NCI-H2171 treated with DMSO at 0.1 percent for 48 hours (cell line): ENCODE data around the gene ANO3.
A peak's percentile ranks its signal among the peaks of the same experiment; 100 is the strongest.

ENCODE experiments used
- DNase-seq: peaks from one replicate; lab custom pipeline; 2025; lab: John Stamatoyannopoulos, UW

ANO3 gene

DNA sequence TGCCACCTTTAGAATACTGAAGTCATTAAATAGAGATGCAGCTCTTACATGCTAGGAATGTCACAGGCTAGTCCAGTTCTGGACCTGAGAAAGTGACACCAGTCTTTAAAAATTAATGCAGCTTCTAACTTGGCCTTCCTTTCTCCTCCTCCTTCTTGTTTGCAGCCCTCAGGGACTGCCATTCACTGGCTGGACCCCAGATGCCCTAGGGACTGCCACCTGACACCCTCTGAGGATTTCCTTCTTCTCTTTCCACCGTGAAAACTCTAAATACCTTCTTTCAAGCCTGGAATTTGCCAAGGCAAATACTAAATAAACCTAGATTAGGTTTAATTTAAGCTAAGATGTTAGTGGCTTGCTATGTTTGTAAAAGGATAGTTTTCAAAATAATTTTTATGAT lies 161.7 kb downstream of the ANO3 start:
- DNase-seq = peak; percentile 44

DNA sequence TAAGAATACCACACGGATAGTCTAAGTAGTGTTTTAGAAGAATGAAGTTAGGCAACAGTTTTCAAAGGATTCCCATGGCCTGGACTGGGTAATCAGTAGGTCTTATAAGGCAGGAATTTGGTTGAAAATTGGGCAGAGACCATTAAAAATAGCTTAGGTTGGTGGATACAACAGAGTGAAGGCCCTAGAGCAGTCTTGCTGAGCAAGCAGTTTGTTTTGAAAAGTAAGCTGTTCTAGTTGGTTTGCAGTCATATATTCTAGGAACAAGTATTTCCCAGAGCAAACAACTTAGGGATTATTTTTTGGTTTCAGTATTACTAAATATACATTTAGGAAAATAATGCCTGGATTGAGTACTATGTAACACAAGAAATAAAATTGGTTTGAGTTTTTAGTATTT lies 175.3 kb downstream of the ANO3 start:
- no peak for DNase-seq

DNA sequence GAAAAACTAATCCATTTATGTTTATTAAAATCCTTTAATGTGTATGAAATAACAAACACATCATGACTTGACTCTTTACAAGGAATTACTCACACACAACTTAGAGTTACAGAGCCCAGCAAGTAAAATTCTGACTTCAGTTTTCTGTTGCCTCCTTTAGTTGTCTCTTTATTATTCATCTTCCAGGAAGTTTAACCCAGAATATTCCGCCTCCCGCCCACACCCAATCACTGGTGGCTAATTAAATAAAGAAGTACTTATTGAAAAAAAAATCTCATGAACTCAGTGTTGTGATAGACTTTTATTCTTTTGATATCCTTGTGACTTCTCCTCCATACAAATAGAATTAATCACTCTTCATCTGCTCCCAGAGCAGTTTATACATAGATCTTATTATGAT lies 178.2 kb downstream of the ANO3 start:
- DNase-seq = no peak

DNA sequence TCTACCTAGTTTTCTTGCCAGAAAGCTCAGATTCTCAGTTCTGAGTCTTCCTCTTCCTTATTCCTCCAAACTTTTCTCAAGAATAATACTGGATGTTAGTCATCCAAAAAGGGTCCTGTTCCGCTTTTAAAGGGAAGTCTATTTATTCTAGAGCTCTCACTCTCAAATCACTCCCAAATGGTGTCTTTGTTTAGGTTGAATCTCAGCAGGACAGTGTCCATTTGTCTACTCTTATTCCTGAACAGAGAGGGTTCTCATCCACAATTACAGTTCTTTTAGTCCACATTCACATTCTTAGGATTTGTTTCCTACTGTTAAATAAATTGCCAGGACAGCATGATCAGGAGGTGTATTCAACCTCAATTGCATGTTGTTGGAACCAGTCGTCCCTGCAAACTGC lies 178.8 kb downstream of the ANO3 start:
- DNase-seq = no peak

DNA sequence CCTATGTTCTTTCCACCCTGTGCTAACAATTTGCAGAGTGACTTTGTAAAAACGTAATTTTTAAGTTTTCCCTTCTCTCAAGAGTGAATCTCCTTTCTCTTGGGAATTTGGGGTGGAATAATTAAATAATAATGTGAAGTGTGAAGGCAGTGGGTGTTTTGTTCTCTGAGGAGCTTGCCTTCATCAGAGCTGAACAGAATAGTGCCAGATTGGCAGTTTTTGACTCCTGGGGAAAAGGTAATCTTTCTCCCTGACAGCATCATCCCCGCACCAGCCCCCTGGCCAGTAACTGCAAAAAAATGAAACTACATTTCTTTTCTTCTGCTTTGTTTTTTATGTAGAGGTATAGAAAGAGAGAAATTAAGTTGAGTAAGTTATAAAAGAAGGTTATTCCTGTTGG lies 180.3 kb downstream of the ANO3 start:
- DNase-seq = no peak

DNA sequence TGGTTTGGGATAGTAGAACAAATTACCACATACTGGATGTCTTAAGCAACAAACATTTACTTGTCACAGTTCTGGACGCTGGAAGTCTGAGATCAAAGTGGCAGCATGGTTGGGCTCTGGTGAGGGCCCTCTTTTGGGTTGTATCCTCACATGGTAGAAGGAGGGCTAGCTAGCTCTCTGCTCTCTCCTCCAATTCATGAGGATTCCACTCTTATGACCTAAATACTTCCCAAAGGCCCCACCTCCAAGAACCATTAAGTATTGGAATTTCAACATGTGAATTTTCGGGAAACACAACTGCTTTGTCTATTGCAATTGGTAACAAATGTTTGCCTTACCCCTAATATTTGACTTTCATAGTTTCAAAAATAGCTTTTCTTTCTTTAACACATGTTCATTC lies 187.5 kb downstream of the ANO3 start:
- DNase-seq = no peak

DNA sequence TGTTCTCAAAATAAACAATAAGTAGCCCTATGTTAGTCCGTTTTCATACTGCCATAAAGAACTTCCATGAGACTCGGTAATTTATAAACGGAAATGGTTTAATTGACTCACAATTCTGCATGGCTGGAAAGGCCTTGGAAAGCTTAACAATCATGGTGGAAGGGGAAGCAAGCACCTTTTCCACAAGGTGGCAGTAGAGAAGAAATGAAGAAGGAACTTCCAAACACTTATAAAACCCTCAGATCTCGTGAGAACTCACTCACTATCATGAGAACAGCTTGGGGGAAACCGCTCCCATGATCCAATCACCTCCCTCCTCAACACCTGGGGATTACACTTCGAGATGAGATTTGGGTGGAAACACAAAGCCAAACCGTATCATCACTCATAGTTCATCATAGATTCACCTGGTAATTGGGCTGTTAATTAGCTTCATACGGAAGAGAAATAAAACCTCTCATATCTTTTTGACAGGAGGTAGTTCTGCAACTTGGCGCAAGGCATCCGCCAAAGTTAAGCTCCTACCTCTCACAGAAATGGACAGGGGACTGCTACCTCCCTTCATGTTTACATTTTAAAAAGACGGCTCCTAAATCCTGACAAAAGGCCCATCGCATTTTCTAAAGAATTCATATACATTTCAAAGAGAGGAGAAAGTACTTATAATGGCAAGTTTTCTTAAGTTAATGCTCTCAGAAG lies 191.1 kb downstream of the ANO3 start:
- peak; percentile 54 for DNase-seq

DNA sequence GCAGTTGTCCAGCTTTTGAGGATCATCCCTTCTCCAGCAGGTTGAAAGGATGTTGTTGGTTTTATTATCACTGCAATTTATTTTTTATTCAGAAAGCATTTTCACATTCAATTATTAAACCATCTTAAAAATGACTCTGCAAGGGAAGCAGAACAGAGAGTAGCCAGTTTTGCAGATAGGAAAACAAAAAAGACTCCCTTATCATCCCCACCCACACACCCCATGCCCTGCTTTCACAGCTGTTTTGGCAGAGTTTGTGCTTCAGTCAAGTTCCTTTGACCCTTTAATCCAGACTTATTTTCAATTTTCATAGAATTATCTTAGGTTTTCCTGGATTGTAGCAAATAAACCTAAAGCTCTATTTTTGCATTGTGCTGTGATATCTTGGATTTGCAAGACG lies 195.8 kb downstream of the ANO3 start:
- DNase-seq = no peak

DNA sequence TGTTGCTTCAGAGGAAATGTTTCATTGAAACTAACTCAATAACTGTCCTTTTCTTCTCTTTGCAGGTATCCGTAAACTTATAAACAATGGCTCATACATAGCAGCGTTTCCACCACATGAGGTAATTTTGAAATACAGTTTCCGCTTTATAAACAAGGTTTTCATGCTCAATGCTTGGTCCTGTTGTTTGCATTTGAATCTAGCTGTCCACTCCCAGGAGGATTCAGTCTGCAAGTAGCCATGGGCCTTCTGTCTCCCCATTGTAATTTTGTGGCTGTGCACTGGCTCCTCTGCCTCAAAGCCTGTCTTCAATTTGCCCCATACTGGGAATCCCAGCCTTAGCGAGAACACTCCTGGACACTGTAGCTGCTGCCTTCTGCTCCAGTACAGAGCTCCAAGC lies 205.4 kb downstream of the ANO3 start:
- no peak for DNase-seq

DNA sequence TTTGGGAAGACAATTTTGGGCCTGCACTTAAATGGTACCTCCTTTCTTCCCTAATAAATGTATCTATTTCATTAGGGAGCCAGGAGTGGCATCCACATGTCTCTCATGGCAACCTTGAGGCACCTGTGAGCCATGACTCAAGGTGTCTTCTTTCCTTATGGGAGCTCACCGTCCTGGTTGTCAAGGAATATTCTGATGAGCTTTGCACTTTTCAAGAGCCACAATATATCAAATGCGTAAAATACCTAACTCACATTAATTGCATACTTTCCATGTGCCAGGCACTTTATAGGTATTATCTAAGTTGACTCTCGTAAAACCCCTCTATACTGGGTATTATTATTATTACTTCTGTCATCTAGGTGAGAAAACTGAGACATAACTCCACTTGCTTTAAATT lies 207.6 kb downstream of the ANO3 start:
- DNase-seq = no peak

DNA sequence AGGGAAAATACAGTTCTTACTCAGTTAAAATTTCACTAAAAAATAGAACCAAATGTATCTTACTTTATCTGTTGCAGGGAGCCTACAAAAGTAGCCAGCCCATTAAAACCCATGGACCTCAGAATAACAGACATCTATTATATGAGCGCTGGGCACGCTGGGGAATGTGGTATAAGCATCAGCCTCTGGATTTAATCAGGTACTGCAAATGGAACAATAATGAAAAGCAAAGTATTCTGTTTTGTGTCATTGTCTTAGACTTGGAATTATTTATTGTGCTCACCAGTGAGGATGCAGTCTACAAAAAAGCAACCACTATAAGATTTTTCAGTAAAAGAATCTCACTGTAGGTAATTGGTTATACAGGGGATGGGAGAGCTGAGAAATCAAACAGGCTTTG lies 209.9 kb downstream of the ANO3 start:
- DNase-seq = no peak

DNA sequence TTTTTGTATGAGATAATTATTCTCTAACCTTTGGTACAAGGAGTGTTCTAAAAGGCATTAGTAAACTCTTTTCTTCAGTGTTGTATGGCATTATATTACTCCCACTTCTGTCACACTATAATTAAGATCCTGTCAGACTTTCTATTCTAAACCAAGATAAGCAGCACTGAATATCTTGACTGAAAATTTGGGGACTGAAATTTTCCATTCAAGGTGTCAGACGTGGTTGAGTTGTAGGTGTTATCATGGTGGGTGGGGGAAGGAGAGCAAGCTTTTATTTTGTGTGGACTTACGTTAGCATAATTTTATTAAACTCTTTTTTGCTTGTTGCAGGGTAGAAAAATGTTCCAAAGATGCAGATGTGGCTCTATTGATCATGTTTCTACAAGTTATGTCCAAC lies 217.2 kb downstream of the ANO3 start:
- DNase-seq = no peak

DNA sequence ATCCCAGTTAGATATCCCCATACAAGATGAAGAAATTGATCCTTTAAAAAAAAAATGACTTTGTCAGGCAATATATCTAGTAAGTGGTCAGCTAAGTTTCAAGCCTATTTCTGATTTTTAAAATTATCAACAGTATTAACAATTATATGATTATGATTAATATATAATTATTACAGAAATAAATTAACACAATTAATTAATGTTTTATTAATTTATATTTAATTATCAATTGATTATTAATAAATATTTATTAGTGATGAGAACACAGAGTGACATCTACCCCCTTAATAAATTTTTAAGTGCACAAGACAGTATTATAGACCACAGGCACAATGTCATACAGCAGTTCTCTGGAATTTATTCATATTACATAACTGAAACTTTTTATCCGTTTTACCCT lies 218.1 kb downstream of the ANO3 start:
- DNase-seq = no peak

DNA sequence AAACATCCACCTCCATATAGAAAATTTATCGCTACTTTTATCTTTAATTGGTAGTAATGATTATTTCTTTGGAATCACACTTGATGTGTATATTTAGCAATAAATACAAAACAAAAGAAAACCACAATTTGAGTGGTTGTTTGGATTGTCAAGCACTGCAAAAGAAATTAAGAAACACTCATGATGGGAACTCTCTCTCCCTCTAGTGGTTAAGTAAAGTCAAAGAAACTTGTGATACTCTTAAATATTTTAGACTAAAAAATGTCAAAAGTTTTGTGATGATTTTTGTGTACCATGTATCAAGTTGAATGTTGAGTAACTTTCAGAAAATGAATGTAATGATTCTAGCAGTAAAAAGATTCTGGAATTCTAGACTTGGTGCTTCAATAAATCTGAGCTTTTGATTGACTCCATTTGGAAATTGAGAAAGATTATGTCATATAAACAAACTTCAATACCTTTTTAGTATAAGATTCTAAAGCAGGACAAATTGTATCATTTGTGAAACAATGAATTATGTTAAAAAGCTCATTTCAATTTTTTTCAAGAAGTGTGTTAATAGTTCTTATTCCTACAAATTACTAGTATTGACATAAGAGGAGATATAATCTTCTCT lies 219.4 kb downstream of the ANO3 start:
- DNase-seq = peak; percentile 24

DNA sequence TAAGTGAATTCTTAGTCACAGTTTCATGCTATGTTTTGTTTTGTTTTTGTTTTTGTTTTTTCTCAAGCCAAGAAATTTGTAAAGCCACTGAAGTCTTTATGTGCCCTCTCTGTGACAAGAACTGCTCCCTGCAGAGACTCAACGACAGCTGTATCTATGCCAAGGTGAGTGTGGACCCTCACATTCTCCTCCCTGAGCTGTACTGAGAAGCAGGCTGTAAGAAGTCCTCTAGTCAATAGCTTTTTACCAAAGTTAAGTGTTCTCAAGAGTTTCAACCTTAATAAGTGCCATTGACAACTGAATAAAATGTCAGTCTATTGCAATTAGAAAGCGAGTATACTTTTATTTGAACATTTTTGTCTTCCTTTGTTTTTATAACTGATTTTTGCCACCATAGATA lies 221.3 kb downstream of the ANO3 start:
- no peak for DNase-seq

DNA sequence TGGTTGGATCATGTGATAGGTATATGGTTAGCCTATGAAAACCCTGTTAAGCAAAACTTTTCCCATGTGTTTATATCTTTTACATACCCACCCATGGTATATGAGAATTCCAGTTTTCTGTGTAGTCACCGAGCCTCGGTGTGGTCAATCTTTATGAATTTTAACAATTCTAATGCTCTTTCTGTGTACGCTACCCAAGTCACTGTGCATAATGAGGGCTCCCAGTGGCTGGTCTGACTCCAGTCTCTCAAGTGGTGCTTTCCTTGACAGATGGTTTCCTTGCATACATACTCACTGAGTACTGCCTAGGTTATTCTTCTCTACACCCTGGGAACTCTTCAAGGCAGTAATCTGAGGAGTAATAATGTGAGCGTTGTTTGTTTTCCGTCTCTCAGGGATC lies 222.5 kb downstream of the ANO3 start:
- DNase-seq = peak; percentile 39

DNA sequence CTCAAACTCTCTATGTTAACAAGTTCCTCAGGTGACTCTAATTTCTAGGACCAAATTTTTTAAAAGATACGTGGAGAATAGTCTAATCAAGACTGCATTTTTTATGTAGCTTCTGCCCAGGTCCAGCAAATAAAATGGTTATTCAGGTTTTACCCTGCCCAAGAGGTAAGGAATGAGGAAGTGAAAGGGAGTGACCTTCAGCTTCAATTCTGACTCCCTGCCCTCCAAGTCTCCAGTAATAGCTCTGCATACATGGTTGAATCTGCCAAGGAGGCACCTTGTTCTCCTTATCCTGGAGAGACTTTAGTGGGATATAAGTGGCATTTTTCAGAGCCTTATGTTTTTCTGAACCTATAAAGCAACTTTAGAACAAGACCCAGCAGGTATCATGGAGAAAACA lies 224.7 kb downstream of the ANO3 start:
- no peak for DNase-seq

DNA sequence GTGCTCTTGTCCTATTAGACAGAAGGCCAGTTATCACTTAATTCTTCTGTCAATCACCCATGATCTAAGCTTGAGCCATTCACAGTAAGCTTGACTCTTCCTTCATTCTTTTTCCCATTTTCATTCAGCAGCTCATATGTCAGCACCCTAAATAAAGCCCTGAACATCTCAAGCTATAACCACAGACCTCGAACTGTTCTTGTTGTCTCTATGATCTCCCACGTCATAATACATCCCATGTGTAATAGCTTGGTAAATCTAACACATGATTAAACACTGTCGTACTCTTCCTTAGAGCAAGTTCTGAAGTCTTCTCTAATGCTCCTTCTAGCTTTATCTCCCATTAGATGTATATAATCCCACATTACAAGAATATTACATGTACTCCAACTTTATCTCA lies 225.7 kb downstream of the ANO3 start:
- DNase-seq = no peak

DNA sequence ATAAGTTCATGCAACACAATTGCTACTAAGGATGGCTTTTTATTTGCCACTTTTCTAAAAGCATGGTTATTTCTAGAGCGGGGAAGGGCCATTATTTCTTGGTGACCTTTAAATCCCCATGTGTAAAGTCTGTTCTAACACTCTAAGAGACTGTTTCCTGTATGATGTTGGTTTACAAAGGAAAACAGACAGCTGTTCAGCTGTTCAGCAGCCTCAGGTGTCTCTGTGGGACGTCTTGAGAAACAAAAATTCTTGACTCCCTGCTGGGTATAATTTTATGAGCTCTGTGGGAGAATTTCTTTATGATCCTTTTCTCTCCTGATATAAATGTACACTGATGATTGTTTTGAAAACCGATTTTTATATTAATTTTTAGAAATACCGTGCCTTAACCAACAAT lies 226.3 kb downstream of the ANO3 start:
- DNase-seq = no peak

DNA sequence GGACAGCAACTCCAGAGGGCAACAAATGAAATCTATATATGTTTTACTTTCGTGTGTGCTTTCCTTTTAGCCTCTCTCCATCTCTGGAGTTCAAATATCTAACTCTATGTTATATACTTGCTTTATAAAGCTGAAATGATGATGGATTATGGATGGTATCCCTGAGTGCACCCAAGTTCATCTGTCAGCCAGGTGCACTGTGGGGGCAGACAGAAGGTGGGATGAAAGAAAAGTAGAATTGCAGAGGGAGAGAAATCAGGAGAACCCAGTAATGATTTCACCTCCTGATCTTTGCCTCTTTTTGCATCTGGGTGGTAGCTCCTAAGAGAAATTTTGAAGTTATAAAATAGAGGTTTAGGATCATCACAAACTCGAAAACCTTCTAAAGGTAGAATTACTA lies 237.7 kb downstream of the ANO3 start:
- no peak for DNase-seq

DNA sequence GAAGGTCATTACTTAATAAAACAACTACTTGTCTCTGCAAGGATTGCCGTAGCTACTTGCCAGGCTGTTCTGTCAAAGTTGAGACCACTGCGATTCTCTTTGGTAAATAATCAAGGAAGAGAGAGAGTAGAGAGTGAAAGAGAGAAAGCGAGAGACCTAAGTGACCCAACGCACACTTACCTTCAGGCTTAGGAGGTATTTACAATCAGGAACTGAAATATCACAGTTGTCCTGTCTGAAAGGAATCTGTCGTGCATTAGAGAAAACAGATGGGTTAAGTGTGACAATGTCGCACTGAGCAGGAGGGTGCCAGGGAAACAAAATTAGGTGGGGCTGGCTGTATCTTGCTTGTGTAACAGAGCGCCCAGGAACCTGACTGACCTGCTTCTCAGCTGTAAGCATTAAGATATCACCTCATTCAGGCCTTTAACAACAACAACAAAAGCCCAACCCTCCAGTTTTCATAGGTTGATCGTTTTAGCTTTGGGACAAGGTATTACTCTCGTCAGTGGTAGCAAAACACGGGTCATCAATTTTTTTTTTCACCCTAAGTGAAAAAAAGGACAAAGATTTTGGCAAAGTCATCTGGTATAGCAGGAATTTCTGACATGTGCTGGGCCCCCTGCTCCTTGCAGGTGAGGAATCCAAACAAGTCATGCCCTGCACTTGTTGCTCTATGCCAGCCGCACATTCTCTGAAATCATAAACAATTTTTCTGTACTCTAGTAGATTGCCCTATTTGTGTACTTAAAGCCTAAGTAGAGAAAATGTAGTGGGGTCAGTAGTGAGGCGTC lies 240.1 kb downstream of the ANO3 start, which contains the start of gene MUC15:
Gene MUC15 (minus strand): TSS at position 403 of the 794 bp plus-strand sequence. CDS start 5,169 bp downstream, outside the sequence.
- no peak for DNase-seq

DNA sequence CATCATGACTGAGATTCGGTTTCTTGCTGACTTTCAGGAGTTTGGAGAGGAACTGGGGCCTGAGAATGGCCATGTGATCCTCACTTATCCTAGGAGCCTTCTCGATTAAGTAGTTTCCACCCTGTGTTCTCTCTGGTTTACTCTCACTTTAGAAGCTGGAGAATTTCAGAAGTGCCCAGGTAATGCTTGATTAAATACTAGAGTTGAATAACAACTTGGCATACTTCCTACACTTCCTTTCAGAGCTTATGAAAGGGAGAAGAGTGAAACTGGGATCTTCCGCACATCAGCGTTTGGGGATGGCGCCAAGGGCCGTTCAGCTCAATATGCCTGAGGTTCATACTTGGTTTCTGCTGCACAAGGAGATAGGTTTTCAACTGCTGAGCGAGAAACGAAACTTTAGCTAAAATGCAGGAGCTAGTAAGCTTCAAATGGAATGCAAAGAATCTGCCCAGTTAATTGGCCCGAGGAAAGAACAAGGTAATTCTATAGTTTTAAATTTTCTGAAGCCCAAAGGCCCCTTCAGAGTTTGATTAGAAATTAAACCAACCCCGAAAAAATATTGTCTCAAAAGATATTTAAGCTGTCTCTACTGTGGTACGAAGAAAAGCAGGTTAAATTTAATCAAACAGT lies 241.0 kb downstream of the ANO3 start:
- DNase-seq = no peak

DNA sequence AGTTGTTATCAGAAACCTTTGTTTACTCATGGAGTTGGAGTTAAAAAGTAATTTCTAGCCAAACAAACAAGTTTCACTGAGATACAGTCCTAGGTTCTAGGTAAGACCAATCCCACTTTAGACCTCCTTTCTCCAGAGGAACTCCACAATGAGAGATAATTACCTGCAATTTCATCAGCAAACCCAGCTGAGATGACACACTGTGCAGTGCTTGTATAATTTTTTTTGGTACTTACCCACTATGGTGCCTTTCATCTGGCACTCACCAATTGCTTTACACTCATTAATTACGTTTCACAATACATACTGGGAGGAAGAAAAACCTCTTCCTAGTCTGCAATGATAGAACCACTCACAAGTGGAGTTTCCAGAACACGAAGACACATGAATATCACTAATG lies 242.0 kb downstream of the ANO3 start:
- no peak for DNase-seq
